ENCODE results near the gene TULP1. TPM values are rescaled to one million over a fixed set of nuclear protein-coding genes. Genes with fewer than 3 reads are reported as not detected.
A peak's percentile ranks its signal among the peaks of the same experiment; 100 is the strongest.

Gene TULP1
- total RNA-seq, 2 donors from 2014 or later = 0.27 TPM; not detected in 1

- intact Hi-C loops (cut with DNase I) = no loop called here
- no peak overlapping the region for H3K27ac ChIP-seq
- TF ChIP-seq POLR2A (IDR thresholded peaks at IDR 0.05) (no peak), POLR2AphosphoS5 (IDR thresholded peaks at IDR 0.05) (no peak), CTCF (IDR thresholded peaks at IDR 0.05) (no peak)
- no peak overlapping the region for H3K4me3 ChIP-seq
- H3K9me3 ChIP-seq = no peaks in the 10 kb centered on the region
- no peaks in the 10 kb centered on the region for H3K27me3 ChIP-seq (replicated peaks; ENCODE audit: insufficient read depth)
- DNase-seq (ENCODE audit: low spot score) = no peak
- no peaks in the 10 kb centered on the region for H3K36me3 ChIP-seq
- no peaks in the 10 kb centered on the region for H3K4me1 ChIP-seq (replicated peaks)
- 94% methylated on average over 3 of the region's 3 CpGs for WGBS
Observed at GRCh38 chr6:35506536-35506935, 6.2 kb downstream of the TULP1 start.

- no peak for DNase-seq (ENCODE audit: low spot score)
- no peak overlapping the region for H3K4me3 ChIP-seq
- 30% methylated on average over 14 of the region's 21 CpGs for WGBS
- no peaks in the 10 kb centered on the region for H3K36me3 ChIP-seq
- no peaks in the 10 kb centered on the region for H3K9me3 ChIP-seq
- no peak overlapping the region for H3K27ac ChIP-seq
- intact Hi-C loops (cut with DNase I) = no loop called here
- TF ChIP-seq CTCF (IDR thresholded peaks at IDR 0.05) (no peak), POLR2A (IDR thresholded peaks at IDR 0.05) (no peak), POLR2AphosphoS5 (IDR thresholded peaks at IDR 0.05) (no peak)
- no peaks in the 10 kb centered on the region for H3K4me1 ChIP-seq (replicated peaks)
- no peaks in the 10 kb centered on the region for H3K27me3 ChIP-seq (replicated peaks; ENCODE audit: insufficient read depth)
Observed at GRCh38 chr6:35505999-35506412, 6.7 kb downstream of the TULP1 start.

- WGBS = 32% methylated on average over 15 of the region's 15 CpGs
- Histone ChIP-seq H3K4me3 (no peak overlapping the region), H3K27ac (no peak overlapping the region), H3K9me3 (no peaks in the 10 kb centered on the region), H3K27me3 (replicated peaks; ENCODE audit: insufficient read depth) (no peaks in the 10 kb centered on the region), H3K4me1 (replicated peaks) (no peaks in the 10 kb centered on the region), H3K36me3 (no peaks in the 10 kb centered on the region)
- intact Hi-C loops (cut with DNase I) = no loop called here
- DNase-seq (ENCODE audit: low spot score) = no peak
- TF ChIP-seq POLR2A (IDR thresholded peaks at IDR 0.05) (no peak), CTCF (IDR thresholded peaks at IDR 0.05) (no peak), POLR2AphosphoS5 (IDR thresholded peaks at IDR 0.05) (no peak)
Observed at GRCh38 chr6:35503534-35503933, 9.2 kb downstream of the TULP1 start.

- Histone ChIP-seq H3K4me3 (no peak overlapping the region), H3K27ac (no peak overlapping the region), H3K36me3 (no peaks in the 10 kb centered on the region), H3K27me3 (replicated peaks; ENCODE audit: insufficient read depth) (no peaks in the 10 kb centered on the region), H3K4me1 (replicated peaks) (no peaks in the 10 kb centered on the region), H3K9me3 (no peaks in the 10 kb centered on the region)
- intact Hi-C loops (cut with DNase I) = no loop called here
- TF ChIP-seq POLR2A (IDR thresholded peaks at IDR 0.05) = no peak
- no peak for DNase-seq (ENCODE audit: low spot score)
- WGBS = 94% methylated on average over 2 of the region's 2 CpGs
Observed at GRCh38 chr6:35501784-35502183, 10.9 kb downstream of the TULP1 start.

- H3K36me3 ChIP-seq = no peaks in the 10 kb centered on the region
- H3K27me3 ChIP-seq (replicated peaks; ENCODE audit: insufficient read depth) = no peaks in the 10 kb centered on the region
- peak; percentile 40 for DNase-seq (ENCODE audit: low spot score)
- TF ChIP-seq POLR2AphosphoS5 (IDR thresholded peaks at IDR 0.05) = peak; percentile 53
- no peak for TF ChIP-seq CTCF (IDR thresholded peaks at IDR 0.05)
- 48% methylated on average over 6 of the region's 6 CpGs for WGBS
- H3K9me3 ChIP-seq = no peaks in the 10 kb centered on the region
- H3K27ac ChIP-seq = peak overlapping the region; percentile 13 to 19
- intact Hi-C loops (cut with DNase I) = no loop called here
- H3K4me1 ChIP-seq (replicated peaks) = no peaks in the 10 kb centered on the region
- H3K4me3 ChIP-seq = no peak overlapping the region
Observed at GRCh38 chr6:35500782-35501181, 11.9 kb downstream of the TULP1 start.
